ENCODE results near the gene TULP4.
A peak's percentile ranks its signal among the peaks of the same experiment; 100 is the strongest.

Gene TULP4

DNA sequence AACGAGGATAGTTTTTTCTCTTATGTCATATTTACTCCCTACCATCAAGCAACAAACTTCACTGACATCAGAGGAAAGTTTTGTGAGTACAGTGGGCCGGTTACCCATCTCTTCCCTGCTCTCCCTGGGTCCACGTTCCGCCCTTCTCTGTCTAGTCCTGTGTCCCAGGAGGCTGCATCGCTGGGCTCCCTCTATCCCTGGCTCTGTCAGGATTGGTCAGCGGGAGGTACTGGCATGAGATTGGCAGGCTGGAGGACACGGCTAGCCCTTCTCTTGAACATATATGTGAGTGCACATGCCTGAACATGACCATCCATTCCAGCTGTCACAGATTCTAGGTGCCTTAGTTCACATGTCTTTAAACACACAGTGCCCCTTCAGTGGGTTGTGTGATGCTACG is 217.4 kb downstream of the TULP4 start (continued):
- TF ChIP-seq, protein P1, sequence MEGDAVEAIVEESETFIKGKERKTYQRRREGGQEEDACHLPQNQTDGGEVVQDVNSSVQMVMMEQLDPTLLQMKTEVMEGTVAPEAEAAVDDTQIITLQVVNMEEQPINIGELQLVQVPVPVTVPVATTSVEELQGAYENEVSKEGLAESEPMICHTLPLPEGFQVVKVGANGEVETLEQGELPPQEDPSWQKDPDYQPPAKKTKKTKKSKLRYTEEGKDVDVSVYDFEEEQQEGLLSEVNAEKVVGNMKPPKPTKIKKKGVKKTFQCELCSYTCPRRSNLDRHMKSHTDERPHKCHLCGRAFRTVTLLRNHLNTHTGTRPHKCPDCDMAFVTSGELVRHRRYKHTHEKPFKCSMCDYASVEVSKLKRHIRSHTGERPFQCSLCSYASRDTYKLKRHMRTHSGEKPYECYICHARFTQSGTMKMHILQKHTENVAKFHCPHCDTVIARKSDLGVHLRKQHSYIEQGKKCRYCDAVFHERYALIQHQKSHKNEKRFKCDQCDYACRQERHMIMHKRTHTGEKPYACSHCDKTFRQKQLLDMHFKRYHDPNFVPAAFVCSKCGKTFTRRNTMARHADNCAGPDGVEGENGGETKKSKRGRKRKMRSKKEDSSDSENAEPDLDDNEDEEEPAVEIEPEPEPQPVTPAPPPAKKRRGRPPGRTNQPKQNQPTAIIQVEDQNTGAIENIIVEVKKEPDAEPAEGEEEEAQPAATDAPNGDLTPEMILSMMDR (tag by site-specific recombination; IDR thresholded peaks at IDR 0.05): no peak
- TF ChIP-seq ZNF2 (tag by site-specific recombination; IDR thresholded peaks at IDR 0.05): no peak

DNA sequence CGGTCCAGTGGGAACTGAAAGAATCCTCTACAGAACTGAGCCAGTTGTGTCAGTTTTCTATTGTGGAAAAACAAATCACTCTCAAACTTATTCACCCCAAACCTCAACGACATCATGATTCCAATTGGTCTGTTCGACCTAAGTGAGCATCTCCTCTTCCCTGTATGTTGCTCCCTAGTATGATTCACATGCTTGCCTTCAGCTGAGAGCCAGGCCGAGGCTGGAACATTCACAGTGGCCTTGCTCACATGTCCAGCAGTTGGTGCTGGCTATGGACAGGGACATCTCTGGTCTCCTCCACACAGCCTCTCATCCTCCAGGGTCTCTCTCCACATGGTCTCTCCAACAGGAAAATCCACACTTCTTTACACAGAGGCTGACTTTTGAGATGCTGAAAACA is 219.3 kb downstream of the TULP4 start:
- H3K4me3 ChIP-seq (ENCODE audit: low read depth, low read length): no peak overlapping the region
- no peaks in the 10 kb centered on the region for H3K9me3 ChIP-seq (ENCODE audit: control insufficient read depth, insufficient read depth, low read depth, low read length)
- ChIA-PET POLR2A (no interaction called here), CTCF (interaction anchor here (1.1 kb wide), 2 partner anchors 13 to 310 kb away, joined by 3 read pairs; no protein-coding TSS in a partner anchor)
- TF ChIP-seq ZNF266 (tag by site-specific recombination; IDR thresholded peaks at IDR 0.05; ENCODE audit: low read depth): no peak
- no peak for TF ChIP-seq ZNF16 (tag by site-specific recombination; IDR thresholded peaks at IDR 0.05; ENCODE audit: low read depth)
- TF ChIP-seq ZNF658 (tag by site-specific recombination; IDR thresholded peaks at IDR 0.05): no peak
- no peak for TF ChIP-seq HOXC10 (CRISPR knock-in tag; IDR thresholded peaks at IDR 0.05)
- no peak for TF ChIP-seq WT1 (tag by site-specific recombination; IDR thresholded peaks at IDR 0.05)
- TF ChIP-seq, protein P2, sequence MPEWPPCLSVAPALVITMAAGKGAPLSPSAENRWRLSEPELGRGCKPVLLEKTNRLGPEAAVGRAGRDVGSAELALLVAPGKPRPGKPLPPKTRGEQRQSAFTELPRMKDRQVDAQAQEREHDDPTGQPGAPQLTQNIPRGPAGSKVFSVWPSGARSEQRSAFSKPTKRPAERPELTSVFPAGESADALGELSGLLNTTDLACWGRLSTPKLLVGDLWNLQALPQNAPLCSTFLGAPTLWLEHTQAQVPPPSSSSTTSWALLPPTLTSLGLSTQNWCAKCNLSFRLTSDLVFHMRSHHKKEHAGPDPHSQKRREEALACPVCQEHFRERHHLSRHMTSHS (tag by site-specific recombination; IDR thresholded peaks at IDR 0.05): no peak
- no peak for TF ChIP-seq ZNF624 (tag by site-specific recombination; IDR thresholded peaks at IDR 0.05)
- TF ChIP-seq KLF10 (tag by site-specific recombination; IDR thresholded peaks at IDR 0.05): no peak
- no peak overlapping the region for H3K27ac ChIP-seq (ENCODE audit: extremely low read depth, low read depth, low read length)
- H3K4me1 ChIP-seq (ENCODE audit: control insufficient read depth, insufficient read depth, low read length): no peaks in the 10 kb centered on the region
- H3K36me3 ChIP-seq (ENCODE audit: control insufficient read depth in 2 of 2, insufficient read depth in 1 of 2, low read length in 2 of 2): no peaks in the 10 kb centered on the region

DNA sequence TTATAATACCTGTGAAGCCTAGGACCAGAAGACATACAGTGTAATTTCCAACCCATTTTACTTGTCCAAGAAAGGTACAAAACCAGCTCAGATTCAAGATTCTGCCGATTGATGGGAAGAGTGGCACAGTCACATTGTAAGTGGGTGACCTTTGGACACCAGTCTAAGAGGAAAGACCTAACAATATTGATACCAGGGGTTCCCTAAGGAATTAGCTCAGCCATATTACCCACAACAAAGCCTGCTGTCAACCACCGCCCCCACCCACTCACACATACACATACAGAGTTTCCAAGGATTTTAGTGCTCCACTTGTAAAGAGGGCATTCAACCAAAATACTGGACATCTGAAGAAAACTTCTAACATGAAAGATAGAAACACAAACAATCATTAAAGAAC is 219.7 kb downstream of the TULP4 start:
- no peaks in the 10 kb centered on the region for H3K9me3 ChIP-seq (ENCODE audit: control insufficient read depth, insufficient read depth, low read depth, low read length)
- no peaks in the 10 kb centered on the region for H3K36me3 ChIP-seq (ENCODE audit: control insufficient read depth in 2 of 2, insufficient read depth in 1 of 2, low read length in 2 of 2)
- TF ChIP-seq BCL11B (tag by site-specific recombination; IDR thresholded peaks at IDR 0.05; ENCODE audit: low read depth) (no peak), ZNF311 (tag by site-specific recombination; IDR thresholded peaks at IDR 0.05; ENCODE audit: borderline replicate concordance) (no peak), ZFHX2 (tag by site-specific recombination; conservative IDR thresholded peaks at IDR 0.05) (peak; percentile 26; the same call in 1 of the 2 replicates), ZBTB8A (tag by site-specific recombination; IDR thresholded peaks at IDR 0.05) (no peak), ZNF138 (tag by site-specific recombination; IDR thresholded peaks at IDR 0.05; ENCODE audit: borderline replicate concordance) (no peak), ZNF837 (tag by site-specific recombination; IDR thresholded peaks at IDR 0.05) (no peak)
- TF ChIP-seq, protein P3, sequence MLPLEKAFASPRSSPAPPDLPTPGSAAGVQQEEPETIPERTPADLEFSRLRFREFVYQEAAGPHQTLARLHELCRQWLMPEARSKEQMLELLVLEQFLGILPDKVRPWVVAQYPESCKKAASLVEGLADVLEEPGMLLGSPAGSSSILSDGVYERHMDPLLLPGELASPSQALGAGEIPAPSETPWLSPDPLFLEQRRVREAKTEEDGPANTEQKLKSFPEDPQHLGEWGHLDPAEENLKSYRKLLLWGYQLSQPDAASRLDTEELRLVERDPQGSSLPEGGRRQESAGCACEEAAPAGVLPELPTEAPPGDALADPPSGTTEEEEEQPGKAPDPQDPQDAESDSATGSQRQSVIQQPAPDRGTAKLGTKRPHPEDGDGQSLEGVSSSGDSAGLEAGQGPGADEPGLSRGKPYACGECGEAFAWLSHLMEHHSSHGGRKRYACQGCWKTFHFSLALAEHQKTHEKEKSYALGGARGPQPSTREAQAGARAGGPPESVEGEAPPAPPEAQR (tag by site-specific recombination; IDR thresholded peaks at IDR 0.05): no peak
- TF ChIP-seq, protein P4, sequence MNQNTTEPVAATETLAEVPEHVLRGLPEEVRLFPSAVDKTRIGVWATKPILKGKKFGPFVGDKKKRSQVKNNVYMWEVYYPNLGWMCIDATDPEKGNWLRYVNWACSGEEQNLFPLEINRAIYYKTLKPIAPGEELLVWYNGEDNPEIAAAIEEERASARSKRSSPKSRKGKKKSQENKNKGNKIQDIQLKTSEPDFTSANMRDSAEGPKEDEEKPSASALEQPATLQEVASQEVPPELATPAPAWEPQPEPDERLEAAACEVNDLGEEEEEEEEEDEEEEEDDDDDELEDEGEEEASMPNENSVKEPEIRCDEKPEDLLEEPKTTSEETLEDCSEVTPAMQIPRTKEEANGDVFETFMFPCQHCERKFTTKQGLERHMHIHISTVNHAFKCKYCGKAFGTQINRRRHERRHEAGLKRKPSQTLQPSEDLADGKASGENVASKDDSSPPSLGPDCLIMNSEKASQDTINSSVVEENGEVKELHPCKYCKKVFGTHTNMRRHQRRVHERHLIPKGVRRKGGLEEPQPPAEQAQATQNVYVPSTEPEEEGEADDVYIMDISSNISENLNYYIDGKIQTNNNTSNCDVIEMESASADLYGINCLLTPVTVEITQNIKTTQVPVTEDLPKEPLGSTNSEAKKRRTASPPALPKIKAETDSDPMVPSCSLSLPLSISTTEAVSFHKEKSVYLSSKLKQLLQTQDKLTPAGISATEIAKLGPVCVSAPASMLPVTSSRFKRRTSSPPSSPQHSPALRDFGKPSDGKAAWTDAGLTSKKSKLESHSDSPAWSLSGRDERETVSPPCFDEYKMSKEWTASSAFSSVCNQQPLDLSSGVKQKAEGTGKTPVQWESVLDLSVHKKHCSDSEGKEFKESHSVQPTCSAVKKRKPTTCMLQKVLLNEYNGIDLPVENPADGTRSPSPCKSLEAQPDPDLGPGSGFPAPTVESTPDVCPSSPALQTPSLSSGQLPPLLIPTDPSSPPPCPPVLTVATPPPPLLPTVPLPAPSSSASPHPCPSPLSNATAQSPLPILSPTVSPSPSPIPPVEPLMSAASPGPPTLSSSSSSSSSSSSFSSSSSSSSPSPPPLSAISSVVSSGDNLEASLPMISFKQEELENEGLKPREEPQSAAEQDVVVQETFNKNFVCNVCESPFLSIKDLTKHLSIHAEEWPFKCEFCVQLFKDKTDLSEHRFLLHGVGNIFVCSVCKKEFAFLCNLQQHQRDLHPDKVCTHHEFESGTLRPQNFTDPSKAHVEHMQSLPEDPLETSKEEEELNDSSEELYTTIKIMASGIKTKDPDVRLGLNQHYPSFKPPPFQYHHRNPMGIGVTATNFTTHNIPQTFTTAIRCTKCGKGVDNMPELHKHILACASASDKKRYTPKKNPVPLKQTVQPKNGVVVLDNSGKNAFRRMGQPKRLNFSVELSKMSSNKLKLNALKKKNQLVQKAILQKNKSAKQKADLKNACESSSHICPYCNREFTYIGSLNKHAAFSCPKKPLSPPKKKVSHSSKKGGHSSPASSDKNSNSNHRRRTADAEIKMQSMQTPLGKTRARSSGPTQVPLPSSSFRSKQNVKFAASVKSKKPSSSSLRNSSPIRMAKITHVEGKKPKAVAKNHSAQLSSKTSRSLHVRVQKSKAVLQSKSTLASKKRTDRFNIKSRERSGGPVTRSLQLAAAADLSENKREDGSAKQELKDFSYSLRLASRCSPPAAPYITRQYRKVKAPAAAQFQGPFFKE (tag by site-specific recombination; IDR thresholded peaks at IDR 0.05; ENCODE audit: borderline replicate concordance): no peak
- POLR2A ChIA-PET: no interaction called here
- H3K4me1 ChIP-seq (ENCODE audit: control insufficient read depth, insufficient read depth, low read length): no peaks in the 10 kb centered on the region
- CTCF ChIA-PET: interaction anchor here (1.1 kb wide), 2 partner anchors 13 to 311 kb away, joined by 3 read pairs; no protein-coding TSS in a partner anchor
- H3K4me3 ChIP-seq (ENCODE audit: low read depth, low read length): no peak overlapping the region
- H3K27ac ChIP-seq (ENCODE audit: extremely low read depth, low read depth, low read length): no peak overlapping the region

All from HEK293 (cell line).